Daoy (cell line): Measurements from ENCODE around the gene TBC1D3H. TPM values are rescaled to one million over a fixed set of nuclear protein-coding genes. Genes with fewer than 3 reads are reported as not detected.
"Not testable (repeated sequence)": the region's sequence is repeated elsewhere in the genome, so short reads cannot be mapped to it uniquely, and the experiment has no call there.

Experiments
- DNase-seq: peaks from one replicate; pipeline ENCODE4 v3.0.0-alpha.2; 2015; ENCODE audit warnings: low read depth
- total RNA-seq: library from RNA; depleted of rRNA; stranded (reverse); fragments of >200 nt; shearing (Covaris generic); gene quantifications from 2 replicates; pipeline ENCODE4 v1.2.3, GENCODE V29; 2014; rRNA removed

The TBC1D3H gene
- not detected in 2 replicates for total RNA-seq

DNA sequence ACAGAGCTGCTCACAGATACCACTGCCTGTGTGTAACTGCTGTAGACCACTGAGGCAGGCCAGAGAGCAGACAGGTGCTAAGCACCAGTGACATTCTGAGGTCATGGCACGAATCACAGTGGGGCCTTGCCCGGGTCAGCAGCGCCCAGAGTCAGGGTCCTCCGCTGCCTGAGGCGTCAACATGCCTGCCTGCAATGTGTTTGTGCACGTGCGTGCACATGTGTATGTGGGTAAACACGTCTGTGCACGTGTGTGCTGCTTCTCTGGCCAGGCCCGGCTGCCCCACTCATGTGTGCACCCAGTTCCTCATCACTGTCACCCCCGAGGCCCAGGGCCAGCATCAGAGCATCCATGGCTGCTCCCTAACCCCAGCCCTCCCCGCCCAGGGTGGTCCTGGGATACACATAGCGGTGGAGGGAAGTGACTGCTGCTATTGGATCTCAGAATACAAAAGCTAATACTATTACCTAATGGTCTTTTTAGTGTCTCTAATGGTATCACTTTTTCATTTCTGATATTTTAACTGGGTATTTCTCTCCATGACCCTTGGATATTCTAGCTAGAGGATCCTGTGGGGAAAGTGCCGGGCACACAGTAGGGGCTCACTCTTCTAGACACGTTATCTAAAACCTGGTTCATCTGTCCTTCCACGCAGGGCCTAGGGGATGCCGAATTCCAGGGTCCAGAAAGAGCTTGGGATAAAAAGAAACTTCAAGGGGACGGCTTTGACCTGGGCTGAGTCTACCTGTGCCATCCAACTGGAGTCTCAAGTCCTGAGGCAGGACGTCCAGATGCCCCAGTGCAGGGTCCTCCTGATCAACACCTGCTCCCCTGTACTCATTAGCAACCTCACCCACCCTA is at the start of gene TBC1D3H:
TBC1D3H (minus strand) TSS at position 51 of the 861 bp plus-strand sequence. CDS start 1,540 bp downstream, outside the sequence.
- DNase-seq: not testable (repeated sequence)

DNA sequence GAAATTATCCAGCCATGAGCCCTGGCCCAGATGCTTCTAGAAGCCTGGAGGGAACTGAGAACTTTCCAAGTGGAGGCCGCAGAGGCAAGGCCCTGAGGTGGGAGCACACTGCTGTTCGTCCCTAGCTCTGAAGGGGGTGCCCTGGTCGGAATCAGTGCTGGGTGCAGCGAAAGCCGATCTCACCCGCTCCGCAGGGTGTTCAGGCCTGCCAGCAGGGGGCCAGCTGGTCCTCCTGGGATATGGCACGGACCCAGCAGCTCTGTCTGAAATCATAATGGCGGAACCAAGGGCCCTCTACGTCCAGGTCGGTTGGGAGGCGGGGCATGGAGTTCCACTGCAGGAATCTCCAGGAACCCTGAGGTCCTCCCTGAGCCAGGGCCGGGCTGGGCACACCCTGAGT is 40.7 kb upstream of the TBC1D3H start:
- not testable (repeated sequence) for DNase-seq

DNA sequence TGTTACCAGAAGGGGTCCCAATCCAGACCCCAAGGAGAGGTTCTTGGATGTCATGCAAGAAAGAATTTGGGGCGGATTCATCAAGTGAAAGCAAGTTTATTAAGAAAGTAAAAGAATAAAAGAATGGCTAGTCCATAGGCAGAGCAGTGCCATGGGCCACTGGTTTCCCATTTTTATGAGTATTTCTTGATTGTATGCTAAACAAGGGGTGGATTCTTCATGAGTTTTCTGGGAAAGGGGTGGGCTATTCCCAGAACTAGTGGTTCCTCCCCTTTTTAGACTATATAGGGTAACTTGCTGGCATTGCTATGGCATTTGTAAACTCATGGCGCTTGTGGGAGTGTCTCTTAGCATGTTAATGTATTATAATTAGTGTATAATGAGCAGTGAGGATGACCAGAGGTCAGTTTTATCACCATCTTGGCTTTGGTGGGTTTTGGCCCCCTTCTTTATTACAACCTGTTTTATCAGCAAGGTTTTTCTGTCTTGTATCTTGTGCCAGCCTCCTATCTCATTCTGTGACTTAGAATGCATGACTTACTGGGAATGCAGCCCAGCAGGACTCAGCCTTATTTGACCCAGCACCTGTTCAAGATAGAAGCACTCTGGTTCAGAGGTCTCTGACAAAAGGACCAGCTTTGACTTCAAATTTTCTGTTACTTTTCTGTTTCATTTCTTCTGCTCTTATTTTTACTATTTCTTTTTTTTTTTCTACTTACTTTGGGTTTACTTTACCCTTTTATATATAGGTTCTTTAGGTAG is 27.1 kb upstream of the TBC1D3H start:
- DNase-seq: not testable (repeated sequence)

DNA sequence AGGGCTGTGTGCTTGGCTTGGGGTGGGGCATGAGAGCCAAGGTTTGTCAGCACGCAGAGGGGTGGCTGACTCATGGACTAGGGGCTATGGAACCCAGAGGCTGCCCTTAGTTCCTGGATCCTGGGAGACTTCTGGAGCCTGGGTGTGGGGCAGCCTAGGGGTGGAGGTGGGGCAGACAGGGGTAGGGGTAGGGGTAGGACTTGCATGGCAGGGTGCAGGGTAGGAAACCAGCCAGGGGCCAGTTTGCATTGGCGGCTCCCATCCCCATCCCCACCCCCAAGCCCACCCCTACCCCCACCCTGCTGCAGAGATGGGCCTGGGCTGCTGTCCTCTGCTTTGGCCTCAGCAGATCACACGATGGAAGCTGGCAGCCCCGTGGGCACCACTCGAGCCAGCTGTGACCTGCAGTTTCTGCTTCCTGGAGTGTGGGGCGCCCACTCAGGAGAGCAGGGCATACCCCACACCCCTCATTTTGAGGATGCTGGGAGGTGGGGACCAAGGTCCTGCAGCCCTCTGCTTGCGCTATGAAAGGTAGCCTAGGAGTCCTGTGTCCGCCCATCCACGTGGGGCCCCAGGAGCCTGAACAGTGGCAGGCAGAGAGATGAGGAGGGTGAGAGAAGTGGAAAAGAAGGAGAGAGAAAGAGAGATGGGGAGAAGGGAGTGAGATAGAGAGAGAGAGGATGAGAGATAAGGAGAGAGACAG is 2.9 kb upstream of the TBC1D3H start:
- DNase-seq: not testable (repeated sequence)

DNA sequence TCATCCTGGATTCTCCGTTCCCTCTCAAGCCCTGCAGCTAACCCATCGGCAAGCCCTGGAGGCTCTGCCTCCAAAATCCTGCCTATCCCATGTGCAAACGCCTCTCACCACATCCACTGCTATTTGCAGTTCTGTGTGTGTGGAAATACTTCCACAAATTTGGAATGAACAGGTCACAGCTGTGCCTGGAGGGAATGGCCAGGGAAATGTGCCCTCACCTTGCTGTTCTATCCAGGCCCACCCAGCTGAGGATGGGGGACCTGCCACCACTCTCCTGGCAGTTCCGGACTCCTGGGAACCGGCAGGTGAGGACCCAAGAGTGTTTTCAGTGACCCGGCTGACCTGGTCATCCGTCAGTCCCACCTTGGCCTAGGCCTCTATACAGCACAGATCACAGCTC is 12.3 kb downstream of the TBC1D3H start:
- DNase-seq: not testable (repeated sequence)

DNA sequence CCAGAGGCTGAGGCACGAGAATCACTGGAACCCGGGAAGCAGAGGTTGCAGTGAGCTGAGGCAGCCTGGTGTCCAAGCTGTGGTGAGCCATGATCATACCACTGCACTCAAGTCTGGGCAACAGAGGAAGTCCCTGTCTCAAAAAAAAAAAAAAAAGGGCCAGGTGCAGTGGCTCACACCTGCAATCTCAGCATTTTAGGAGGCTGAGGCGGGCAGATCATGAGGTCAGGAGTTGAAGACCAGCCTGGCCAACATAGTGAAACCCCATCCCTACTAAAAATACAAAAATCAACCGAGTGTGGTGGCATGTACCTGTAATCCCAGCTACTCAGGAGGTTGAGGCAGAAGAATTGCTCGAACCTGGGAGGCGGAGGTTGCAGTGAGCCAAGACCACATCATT is 25.7 kb downstream of the TBC1D3H start:
- DNase-seq: not testable (repeated sequence)

Other genes with a start within 250 kb of the TBC1D3H start
- not detected in 2 replicates for gene TBC1D3B, start 211.8 kb downstream of the TBC1D3H start, total RNA-seq
- 1.7 TPM in 1 of 2 replicates, not detected in the other for gene CCL3L1, start 191.7 kb downstream of the TBC1D3H start, total RNA-seq
- 0.63 and 2.9 TPM in 2 replicates for gene CCL4L2, start 177.4 kb downstream of the TBC1D3H start, total RNA-seq
- not detected in 2 replicates for gene TBC1D3I, start 123.9 kb downstream of the TBC1D3H start, total RNA-seq
- not detected in 2 replicates for gene TBC1D3G, start 64.6 kb downstream of the TBC1D3H start, total RNA-seq
- 56.0 and 61.0 TPM in 2 replicates for gene ZNHIT3, start 98.2 kb upstream of the TBC1D3H start, total RNA-seq
- 50.5 and 52.6 TPM in 2 replicates for gene MYO19, start 146.4 kb upstream of the TBC1D3H start, total RNA-seq
- 6.3 and 6.6 TPM in 2 replicates for gene PIGW, start 146.6 kb upstream of the TBC1D3H start, total RNA-seq
- gene GGNBP2, start 156.5 kb upstream of the TBC1D3H start, total RNA-seq: 34.7 and 36.6 TPM in 2 replicates
- 1.7 and 5.5 TPM in 2 replicates for gene DHRS11, start 203.4 kb upstream of the TBC1D3H start, total RNA-seq
- gene MRM1, start 213.1 kb upstream of the TBC1D3H start, total RNA-seq: 10.4 and 14.5 TPM in 2 replicates